HL-60 (cell line): ENCODE measurements around the gene NARF.

ENCODE experiments used
- POLR2AphosphoS5 ChIP-seq: IDR thresholded peaks from 2 replicates; pipeline ENCODE4 v1.6.1; 2012; ENCODE audit warnings: low read depth
- REST ChIP-seq: IDR thresholded peaks from 2 replicates; pipeline ENCODE4 v1.6.1; 2012; ENCODE audit warnings: low read depth; ENCODE audit not compliant: insufficient replicate concordance
- TF ChIP-seq, protein P1 (sequence below): IDR thresholded peaks from one replicate; pipeline ENCODE4 v1.5.1; 2011; ENCODE audit warnings: low read length, control low read depth, inconsistent platforms; ENCODE audit not compliant: insufficient read depth

GRCh38 chr17:82436601-82437324, 21.8 kb upstream of the NARF start:
- TF ChIP-seq, protein P1, sequence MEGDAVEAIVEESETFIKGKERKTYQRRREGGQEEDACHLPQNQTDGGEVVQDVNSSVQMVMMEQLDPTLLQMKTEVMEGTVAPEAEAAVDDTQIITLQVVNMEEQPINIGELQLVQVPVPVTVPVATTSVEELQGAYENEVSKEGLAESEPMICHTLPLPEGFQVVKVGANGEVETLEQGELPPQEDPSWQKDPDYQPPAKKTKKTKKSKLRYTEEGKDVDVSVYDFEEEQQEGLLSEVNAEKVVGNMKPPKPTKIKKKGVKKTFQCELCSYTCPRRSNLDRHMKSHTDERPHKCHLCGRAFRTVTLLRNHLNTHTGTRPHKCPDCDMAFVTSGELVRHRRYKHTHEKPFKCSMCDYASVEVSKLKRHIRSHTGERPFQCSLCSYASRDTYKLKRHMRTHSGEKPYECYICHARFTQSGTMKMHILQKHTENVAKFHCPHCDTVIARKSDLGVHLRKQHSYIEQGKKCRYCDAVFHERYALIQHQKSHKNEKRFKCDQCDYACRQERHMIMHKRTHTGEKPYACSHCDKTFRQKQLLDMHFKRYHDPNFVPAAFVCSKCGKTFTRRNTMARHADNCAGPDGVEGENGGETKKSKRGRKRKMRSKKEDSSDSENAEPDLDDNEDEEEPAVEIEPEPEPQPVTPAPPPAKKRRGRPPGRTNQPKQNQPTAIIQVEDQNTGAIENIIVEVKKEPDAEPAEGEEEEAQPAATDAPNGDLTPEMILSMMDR: no peak
- TF ChIP-seq POLR2AphosphoS5 (no peak), REST (no peak)
